Upper lobe of right lung (tissue), 1 donor: ENCODE results near the gene CAMTA1. TPM values are rescaled to one million over a fixed set of nuclear protein-coding genes. Genes with fewer than 3 reads are reported as not detected.

ENCODE experiments used
- ATAC-seq: fragments of 200-7000 bp; cut with Tn5 transposase; one replicate; pipeline ENCODE4 v1.9.1; 2020; ENCODE audit warnings: mild to moderate bottlenecking, moderate library complexity
- DNase-seq: peaks from one replicate; pipeline ENCODE4 v3.0.0-alpha.2; 2020
- H3K27ac ChIP-seq: fragments of 200-600 bp; one replicate; pipeline ENCODE4 v1.8.0; 2022
- H3K27me3 ChIP-seq: fragments of 200-600 bp; one replicate; pipeline ENCODE4 v1.8.0; 2022; ENCODE audit warnings: mild to moderate bottlenecking
- H3K36me3 ChIP-seq: fragments of 200-600 bp; one replicate; pipeline ENCODE4 v1.8.0; 2022
- H3K4me1 ChIP-seq: fragments of 200-600 bp; one replicate; pipeline ENCODE4 v1.8.0; 2022
- H3K4me3 ChIP-seq: fragments of 200-600 bp; one replicate; pipeline ENCODE4 v1.8.0; 2022; ENCODE audit warnings: mild to moderate bottlenecking
- H3K9me3 ChIP-seq: fragments of 200-600 bp; one replicate; pipeline ENCODE4 v1.8.0; 2022
- intact Hi-C: fragments of 100-400 bp; cut with DNase I; formaldehyde crosslinking; loops from one replicate; pipeline ENCODE4 v1.11.0; 2022
- total RNA-seq: library from RNA; stranded (reverse); fragmentation: NEBNext Ultra II Directional; extraction: Animal tissue kit (Norgen Biotek cat#: 25700); gene quantifications from one replicate; pipeline ENCODE4 v1.2.1, GENCODE V29; 2021
- TF ChIP-seq, protein P1 (sequence below): fragments of 200-600 bp; IDR thresholded peaks from one replicate; pipeline ENCODE4 v1.8.0; 2022; ENCODE audit warnings: antibody characterized with exemption
- donor health status: DM: no; HTN: yes; CAD: no; lungs with severe emphysema.

The CAMTA1 gene
- total RNA-seq, 1 donor from 2014 or later = 63.4 TPM

DNA sequence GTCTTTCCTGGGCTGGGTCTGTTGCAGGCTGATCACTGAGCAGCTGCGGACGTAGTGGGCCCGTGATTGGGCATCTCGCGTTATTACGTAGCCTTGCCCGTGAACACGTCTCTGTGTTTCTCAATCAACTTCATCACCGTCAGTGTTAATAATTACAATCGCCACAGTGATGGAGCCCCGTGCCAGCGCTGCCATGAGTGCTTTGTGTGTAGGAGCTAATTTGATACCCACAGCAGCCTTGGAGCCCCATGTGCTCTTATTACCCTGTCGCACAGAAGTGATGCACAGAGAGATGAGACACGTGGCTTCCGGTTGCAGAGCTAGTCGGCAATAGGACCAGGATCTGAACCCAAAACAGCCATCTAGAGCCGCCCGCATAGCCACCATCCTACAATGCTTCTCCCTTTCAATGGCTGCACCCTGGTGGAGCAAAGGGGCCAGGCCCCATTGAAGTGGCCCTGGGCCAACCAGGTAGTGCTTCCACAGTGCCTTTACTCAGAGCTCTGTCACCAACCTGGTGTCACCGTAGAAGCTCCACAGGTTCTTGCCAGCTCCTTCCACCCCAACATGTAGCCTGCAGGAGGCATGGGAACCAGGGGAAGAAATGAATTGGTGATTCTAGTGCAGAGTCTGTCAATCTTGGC, 587.3 kb downstream of the CAMTA1 start:
- no peaks in the 10 kb centered on the region for H3K36me3 ChIP-seq
- no peak overlapping the region for H3K4me3 ChIP-seq
- intact Hi-C loops = no loop called here
- no peak overlapping the region for H3K27ac ChIP-seq
- no peaks in the 10 kb centered on the region for H3K4me1 ChIP-seq
- peak; percentile 43 for DNase-seq
- no peaks in the 10 kb centered on the region for H3K27me3 ChIP-seq
- TF ChIP-seq, protein P1, sequence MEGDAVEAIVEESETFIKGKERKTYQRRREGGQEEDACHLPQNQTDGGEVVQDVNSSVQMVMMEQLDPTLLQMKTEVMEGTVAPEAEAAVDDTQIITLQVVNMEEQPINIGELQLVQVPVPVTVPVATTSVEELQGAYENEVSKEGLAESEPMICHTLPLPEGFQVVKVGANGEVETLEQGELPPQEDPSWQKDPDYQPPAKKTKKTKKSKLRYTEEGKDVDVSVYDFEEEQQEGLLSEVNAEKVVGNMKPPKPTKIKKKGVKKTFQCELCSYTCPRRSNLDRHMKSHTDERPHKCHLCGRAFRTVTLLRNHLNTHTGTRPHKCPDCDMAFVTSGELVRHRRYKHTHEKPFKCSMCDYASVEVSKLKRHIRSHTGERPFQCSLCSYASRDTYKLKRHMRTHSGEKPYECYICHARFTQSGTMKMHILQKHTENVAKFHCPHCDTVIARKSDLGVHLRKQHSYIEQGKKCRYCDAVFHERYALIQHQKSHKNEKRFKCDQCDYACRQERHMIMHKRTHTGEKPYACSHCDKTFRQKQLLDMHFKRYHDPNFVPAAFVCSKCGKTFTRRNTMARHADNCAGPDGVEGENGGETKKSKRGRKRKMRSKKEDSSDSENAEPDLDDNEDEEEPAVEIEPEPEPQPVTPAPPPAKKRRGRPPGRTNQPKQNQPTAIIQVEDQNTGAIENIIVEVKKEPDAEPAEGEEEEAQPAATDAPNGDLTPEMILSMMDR = no peak
- ATAC-seq = no peak
- no peaks in the 10 kb centered on the region for H3K9me3 ChIP-seq

DNA sequence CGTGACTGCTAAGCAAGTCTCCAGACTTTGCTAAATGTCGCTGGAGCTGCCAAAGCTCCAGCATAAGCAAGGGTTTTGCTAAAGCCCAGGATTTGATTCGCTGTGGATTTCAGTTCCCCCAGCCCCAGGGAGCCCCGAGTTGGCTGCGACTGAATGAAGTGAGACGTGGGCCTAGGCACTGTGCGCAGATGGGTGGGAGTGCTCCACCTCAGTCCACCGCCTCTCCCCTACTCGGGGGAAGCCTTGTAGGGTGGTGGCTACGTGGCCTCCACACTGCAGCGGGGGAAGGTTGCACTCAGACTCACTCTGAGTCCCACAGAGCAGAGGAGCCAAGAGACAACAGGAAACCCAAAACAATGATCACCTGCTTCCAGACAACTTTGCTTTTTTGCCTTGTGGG, 588.0 kb downstream of the CAMTA1 start:
- DNase-seq (peak; percentile 38), ATAC-seq (no peak)
- no peaks in the 10 kb centered on the region for H3K36me3 ChIP-seq
- H3K9me3 ChIP-seq = no peaks in the 10 kb centered on the region
- intact Hi-C loops = no loop called here
- H3K27me3 ChIP-seq = no peaks in the 10 kb centered on the region
- no peak overlapping the region for H3K4me3 ChIP-seq
- no peaks in the 10 kb centered on the region for H3K4me1 ChIP-seq
- no peak overlapping the region for H3K27ac ChIP-seq
- TF ChIP-seq, protein P1 = no peak

DNA sequence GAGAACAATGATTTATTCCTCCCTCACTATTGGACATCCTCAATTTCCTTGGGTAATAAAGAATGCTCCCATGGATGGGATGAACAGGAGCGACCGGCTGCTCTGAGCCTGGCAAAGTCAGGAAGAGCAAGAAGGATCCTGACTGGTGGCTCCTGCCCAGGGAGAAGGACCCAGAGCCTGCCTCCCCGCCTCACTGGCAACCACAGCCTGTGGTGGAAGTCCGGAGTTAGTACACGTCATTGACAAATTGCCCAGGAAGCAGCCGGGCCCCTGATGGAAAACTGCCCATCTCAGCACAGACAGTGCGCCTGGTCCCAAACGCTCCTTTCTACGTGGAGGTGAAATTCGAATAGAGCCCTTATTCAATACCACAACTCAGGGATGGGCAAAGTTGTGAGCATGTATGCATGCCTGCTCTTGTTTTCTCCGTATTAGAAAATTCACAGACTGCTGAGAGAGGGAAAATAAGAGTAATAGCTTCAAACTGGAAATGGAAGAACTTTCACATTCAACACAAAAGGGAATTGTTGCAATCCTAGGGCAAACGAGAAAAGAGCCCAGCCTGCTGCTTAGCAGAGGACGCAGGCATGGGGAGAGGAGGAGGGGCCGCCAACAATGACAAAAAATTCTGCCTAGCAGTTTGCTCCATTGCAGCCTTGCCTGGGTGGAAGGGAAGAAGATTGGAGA, 588.8 kb downstream of the CAMTA1 start:
- ATAC-seq = no peak
- DNase-seq = peak; percentile 40
- no peak overlapping the region for H3K27ac ChIP-seq

DNA sequence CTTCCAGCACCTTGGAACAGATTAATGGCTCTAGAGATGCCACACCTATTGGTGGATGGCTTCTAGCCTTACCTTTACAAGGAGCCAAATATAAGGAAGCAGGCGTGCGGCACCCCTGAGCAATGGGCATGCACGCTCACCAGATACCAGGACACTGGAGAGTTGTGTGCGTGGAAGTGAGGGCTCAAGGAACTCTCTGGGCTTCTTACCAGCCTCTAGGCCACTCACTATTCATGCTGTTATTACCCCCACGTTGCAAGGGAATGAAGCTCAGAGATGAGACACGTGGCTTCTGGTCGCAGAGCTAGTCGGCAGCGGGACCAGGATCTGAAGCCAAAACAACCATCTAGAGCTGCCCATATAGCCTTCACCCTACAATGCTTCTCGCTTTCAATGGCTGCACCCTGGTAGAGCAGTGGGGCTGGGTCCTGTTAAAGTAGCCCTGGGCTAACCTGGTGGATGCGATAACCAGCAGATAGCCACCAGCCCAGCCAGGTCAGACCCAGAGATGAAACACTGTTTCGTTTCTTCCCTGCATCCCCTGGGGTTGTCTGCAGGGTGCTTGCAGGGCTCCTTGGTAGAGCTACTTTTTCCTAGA, 589.4 kb downstream of the CAMTA1 start:
- H3K4me3 ChIP-seq = no peak overlapping the region
- no peaks in the 10 kb centered on the region for H3K27me3 ChIP-seq
- DNase-seq = peak; percentile 30
- H3K27ac ChIP-seq = no peak overlapping the region
- intact Hi-C loops = no loop called here
- TF ChIP-seq, protein P1 = no peak
- ATAC-seq = no peak
- no peaks in the 10 kb centered on the region for H3K4me1 ChIP-seq
- H3K9me3 ChIP-seq = no peaks in the 10 kb centered on the region
- H3K36me3 ChIP-seq = no peaks in the 10 kb centered on the region

More for the DNA sequence above, 588.8 kb downstream of the CAMTA1 start:
- Histone ChIP-seq H3K4me1 (no peaks in the 10 kb centered on the region), H3K36me3 (no peaks in the 10 kb centered on the region), H3K4me3 (no peak overlapping the region), H3K27me3 (no peaks in the 10 kb centered on the region), H3K9me3 (no peaks in the 10 kb centered on the region)
- intact Hi-C loops = no loop called here
- TF ChIP-seq, protein P1 = no peak

DNA sequence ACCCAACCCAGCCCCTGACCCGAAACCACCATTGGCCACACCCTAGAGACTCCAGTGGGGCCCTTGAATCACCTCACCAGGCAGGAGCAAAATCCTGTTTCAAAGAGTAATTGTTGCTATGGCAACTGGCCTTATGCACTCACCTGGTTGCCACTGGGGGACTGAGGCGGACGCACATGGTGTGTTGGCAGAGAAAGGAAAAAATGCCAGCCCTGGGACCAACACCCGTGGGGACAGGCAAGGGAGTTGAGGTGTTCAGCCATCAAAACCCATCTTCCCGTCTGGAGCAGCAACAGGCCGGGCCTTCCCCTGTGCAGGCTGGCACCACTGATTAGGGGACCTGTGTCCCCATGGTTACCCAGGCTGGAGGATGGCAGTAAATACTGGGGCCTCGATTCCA, 590.1 kb downstream of the CAMTA1 start:
- ATAC-seq (no peak), DNase-seq (peak; percentile 23)
- H3K36me3 ChIP-seq = no peaks in the 10 kb centered on the region
- TF ChIP-seq, protein P1 = no peak
- no peaks in the 10 kb centered on the region for H3K27me3 ChIP-seq
- no peaks in the 10 kb centered on the region for H3K4me1 ChIP-seq
- intact Hi-C loops = no loop called here
- no peak overlapping the region for H3K27ac ChIP-seq
- H3K4me3 ChIP-seq = no peak overlapping the region
- H3K9me3 ChIP-seq = no peaks in the 10 kb centered on the region
